DMS53 (cell line): Measurements from ENCODE around the gene KLHL2.

ENCODE experiments used
- DNase-seq: peaks from one replicate; lab custom pipeline; 2025; lab: John Stamatoyannopoulos, UW

The KLHL2 gene

DNA sequence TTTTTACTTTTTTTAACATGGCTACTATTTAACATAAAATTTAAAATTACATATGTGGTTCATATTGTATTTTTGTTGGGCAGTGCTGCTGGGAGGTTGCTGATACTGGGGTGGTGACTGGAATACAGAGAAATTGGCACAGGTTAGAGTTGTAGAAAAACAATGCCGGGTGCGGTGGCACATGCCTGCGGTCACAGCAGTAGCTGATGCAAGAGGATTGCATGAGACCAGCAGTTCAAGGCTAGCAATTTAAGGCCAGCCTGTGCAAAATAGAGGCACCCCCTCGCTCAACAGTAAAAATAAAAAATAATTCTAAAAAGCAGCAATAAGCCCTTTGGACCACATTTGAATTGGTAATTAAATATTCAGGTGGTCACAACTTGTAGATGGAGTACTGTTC lies 159.7 kb downstream of the KLHL2 start:
- DNase-seq, result no peak

DNA sequence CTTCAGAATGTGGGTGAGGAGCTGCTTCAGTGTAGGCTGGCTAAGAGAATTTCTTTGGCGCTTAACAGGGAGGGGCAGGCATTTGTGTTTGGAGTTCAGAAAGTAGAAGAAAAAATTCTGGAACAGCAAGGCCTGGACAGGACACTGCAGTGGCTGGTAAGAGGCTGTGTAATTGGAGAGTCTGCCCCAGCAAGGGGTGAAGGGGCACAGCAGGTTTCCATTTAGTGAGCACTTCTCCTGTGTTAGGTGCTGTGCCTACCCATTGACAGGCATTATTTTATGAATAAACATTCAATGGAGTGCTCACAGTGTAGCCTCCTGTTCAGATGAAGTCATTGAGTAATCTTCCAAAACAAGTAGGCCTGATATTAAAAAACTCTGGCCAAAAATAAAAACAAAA lies 160.8 kb downstream of the KLHL2 start:
- no peak for DNase-seq

GRCh38 chr4:165368567-165368966 lies 161.2 kb downstream of the KLHL2 start:
- DNase-seq, result no peak

- no peak for DNase-seq
Measured at GRCh38 chr4:165369522-165369921, 162.2 kb downstream of the KLHL2 start.

DNA sequence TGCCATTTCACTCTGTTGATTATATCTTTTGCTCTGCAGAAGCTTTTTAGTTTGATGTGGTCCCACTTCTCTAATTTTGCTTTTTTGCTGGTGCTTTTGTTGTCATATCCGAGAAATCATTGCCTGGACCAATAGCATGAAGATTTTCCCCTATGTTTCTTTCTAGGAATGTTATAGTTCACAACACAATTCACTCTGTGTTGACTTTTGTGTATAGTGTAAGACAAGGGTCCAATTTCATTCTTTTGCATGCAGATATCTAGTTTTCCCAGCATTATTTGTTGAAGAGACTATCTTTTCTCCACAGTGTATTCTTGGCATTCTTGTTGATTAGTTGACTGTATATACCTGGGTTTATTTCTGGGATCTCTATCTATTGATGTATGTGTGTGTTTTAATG lies 163.2 kb downstream of the KLHL2 start:
- DNase-seq, result no peak
